CD4-positive, alpha-beta memory T cell (primary cell): ENCODE data around the gene SIPA1L3. TPM values are rescaled to one million over a fixed set of nuclear protein-coding genes. Genes with fewer than 3 reads are reported as not detected.
"Not testable (repeated sequence)": the region's sequence is repeated elsewhere in the genome, so short reads cannot be mapped to it uniquely, and the experiment has no call there.

Source experiments
- CTCF ChIA-PET: fragments of 350-600 bp; sonication (Branson Sonifier 250); formaldehyde crosslinking; loops from one replicate; lab custom pipeline; 2021; ENCODE audit warnings: inconsistent platforms; ENCODE audit not compliant: partially characterized antibody; lab: Charles Lee
- POLR2A ChIA-PET: fragments of 350-600 bp; sonication (Branson Sonifier 250); formaldehyde crosslinking; loops from one replicate; lab custom pipeline; 2021; ENCODE audit not compliant: partially characterized antibody; lab: Charles Lee
- DNase-seq, 5 donors: peaks; one replicate each; pipeline versions ENCODE4 v3.0.0 to v3.0.0-alpha.2; 2020 to 2022; ENCODE audit warnings: mixed read lengths in 1 of 5
- H3K27ac ChIP-seq: one replicate; pipeline ENCODE4 v1.7.0; 2013; ENCODE audit warnings: low read depth, low read length
- H3K27me3 ChIP-seq: 2 replicates; pipeline ENCODE4 v1.7.0; 2013; ENCODE audit warnings: mild to moderate bottlenecking, low read length, moderate library complexity; ENCODE audit not compliant: insufficient read depth
- H3K36me3 ChIP-seq: 2 replicates; pipeline ENCODE4 v1.7.0; 2013; ENCODE audit warnings: mild to moderate bottlenecking, low read length, moderate library complexity; ENCODE audit not compliant: insufficient read depth
- H3K4me1 ChIP-seq: 2 replicates; pipeline ENCODE4 v1.7.0; 2013; ENCODE audit warnings: mild to moderate bottlenecking, low read length, moderate library complexity; ENCODE audit not compliant: insufficient read depth
- H3K4me3 ChIP-seq, 2 donors: one replicate each; pipeline ENCODE4 v1.7.0; 2013; ENCODE audit warnings: low read length in 2 of 2, mild to moderate bottlenecking in 1 of 2
- H3K9me3 ChIP-seq, 2 donors: one replicate each; pipeline ENCODE4 v1.7.0; 2013; ENCODE audit warnings: low read length in 2 of 2, control low read depth in 1 of 2; ENCODE audit not compliant: control insufficient read depth in 1 of 2
- H3K27ac Mint-ChIP-seq, 7 donors: one replicate each; pipeline ENCODE4 v1.8.0; 2020 to 2021; ENCODE audit warnings: mixed read lengths in 7 of 7, mild to moderate bottlenecking in 6 of 7, inconsistent platforms in 3 of 7, moderate library complexity in 3 of 7
- H3K27me3 Mint-ChIP-seq, 2 donors: one replicate each; pipeline ENCODE4 v1.8.0; 2020 to 2021; ENCODE audit warnings: mixed read lengths in 2 of 2
- H3K36me3 Mint-ChIP-seq, 2 donors: one replicate each; pipeline ENCODE4 v1.8.0; 2020 to 2021; ENCODE audit warnings: mixed read lengths in 2 of 2, inconsistent platforms in 1 of 2, mild to moderate bottlenecking in 1 of 2
- H3K4me1 Mint-ChIP-seq, 4 donors: one replicate each; pipeline ENCODE4 v1.8.0; 2020 to 2021; ENCODE audit warnings: mixed read lengths in 4 of 4, mild to moderate bottlenecking in 1 of 4
- H3K4me3 Mint-ChIP-seq, 8 donors: one replicate each; pipeline ENCODE4 v1.8.0; 2020 to 2021; ENCODE audit warnings: mixed read lengths in 8 of 8, mild to moderate bottlenecking in 7 of 8, moderate library complexity in 6 of 8, inconsistent platforms in 3 of 8
- H3K9me3 Mint-ChIP-seq, 8 donors: one replicate each; pipeline ENCODE4 v1.8.0; 2020 to 2021; ENCODE audit warnings: mixed read lengths in 8 of 8, mild to moderate bottlenecking in 5 of 8, inconsistent platforms in 3 of 8, moderate library complexity in 1 of 8
- intact Hi-C: fragments of 100-400 bp; cut with micrococcal nuclease; formaldehyde crosslinking; loops from one replicate; pipeline ENCODE4 v1.15.1; 2023
- polyA plus RNA-seq, 2 donors: library from polyadenylated mRNA; unstranded; fragments of 300-500 nt; fragmentation: Illumina TruSeq; gene quantifications; one replicate each; pipeline ENCODE4 v1.2.3, GENCODE V29; 2021
- total RNA-seq, 2 experiments: library from RNA; stranded (reverse); gene quantifications; one replicate each; pipeline ENCODE4 v1.2.3, GENCODE V29; 2021

Gene SIPA1L3
- total RNA-seq (10 to 100 TPM; 31.8 to 35.0 TPM), polyA plus RNA-seq (1 to 10 TPM in 1 of 2 donors, under 1 TPM in 1; 0.39 to 3.8 TPM)

DNA sequence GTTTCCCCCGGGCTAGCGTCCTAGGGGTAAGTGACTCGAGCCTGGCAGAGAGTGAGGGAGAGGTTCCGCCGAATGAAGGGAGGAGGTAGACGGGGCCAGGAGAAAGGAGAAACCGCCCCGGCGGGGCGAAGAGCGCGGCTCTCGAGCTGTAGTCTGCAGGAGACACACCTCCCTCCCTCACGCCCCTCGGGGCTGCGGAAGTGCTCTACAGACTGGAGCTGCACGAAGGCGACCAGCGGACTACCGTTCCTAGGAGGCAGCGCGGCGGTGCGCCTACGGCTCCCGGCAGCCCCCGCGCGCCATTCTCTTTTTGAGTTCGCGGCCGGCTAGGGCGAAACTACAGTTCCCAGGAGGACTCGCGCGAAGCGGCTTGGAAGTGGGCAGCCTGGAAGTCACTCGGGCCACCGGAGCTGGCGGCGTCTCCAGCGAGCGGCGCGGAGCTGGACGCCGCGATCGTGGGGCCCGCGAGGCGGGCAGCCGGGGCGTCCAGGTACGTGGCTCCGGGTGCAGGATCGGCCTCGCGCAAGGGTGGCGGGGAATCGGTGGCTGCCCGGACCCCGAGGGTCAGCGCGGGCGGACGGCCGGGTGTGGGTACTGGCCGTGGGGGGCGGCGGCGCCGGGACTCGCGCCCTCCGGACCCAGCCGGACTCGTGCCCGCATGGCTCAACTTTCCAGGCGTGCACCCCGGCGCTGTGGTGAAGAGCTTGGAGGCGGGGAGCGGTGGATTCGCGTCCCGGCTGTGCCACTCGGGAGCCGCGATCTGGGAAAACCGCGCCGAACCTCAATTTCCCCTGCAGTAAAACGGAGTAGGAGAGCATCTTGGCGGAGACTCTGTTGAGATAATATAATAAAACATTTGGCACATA is at the start of gene SIPA1L3:
Gene SIPA1L3 (plus strand): TSS at position 340 of the 866 bp plus-strand sequence. CDS start 174,358 bp downstream, outside the sequence.
- Histone ChIP-seq H3K27me3 (no peaks in the 10 kb centered on the region), H3K9me3 (no peaks in the 10 kb centered on the region), H3K4me3 (peak within 1 kb of the TSS; percentile 63 to 96), H3K27ac (peak within 1 kb of the TSS; percentile 71), H3K4me1 (peaks cover 22% of the 10 kb centered on the region), H3K36me3 (no peaks in the 10 kb centered on the region)
- CTCF ChIA-PET = interaction anchor here (0.6 to 2.9 kb wide), 13 partner anchors 10 to 429 kb away, joined by 3 to 18 read pairs (median 4); partner anchors contain the start of genes CATSPERG, ZNF540 and ZNF571
- peak; percentile 89 to 92 (median 90) for DNase-seq
- H3K36me3 Mint-ChIP-seq = peaks cover 0 to 8% of the 10 kb centered on the region in 2 donors
- intact Hi-C loops = loop anchor here (1.0 to 10.0 kb wide), 8 partner anchors 142 to 1692 kb away; partner anchors contain the start of genes KCNK6, MRPS12, PSMD8 and SARS2
- H3K4me1 Mint-ChIP-seq = peaks cover 16 to 36% (median 25%) of the 10 kb centered on the region in 4 donors
- H3K27me3 Mint-ChIP-seq = no peaks in the 10 kb centered on the region
- H3K4me3 Mint-ChIP-seq = peak within 1 kb of the TSS; percentile 92 to 96 (median 93)
- POLR2A ChIA-PET = interaction anchor here (0.8 to 3.0 kb wide), 14 partner anchors 9 to 1058 kb away, joined by 3 to 28 read pairs (median 5); partner anchors contain the start of genes CATSPERG, FAM98C, PSMD8 and SPINT2
- no peaks in the 10 kb centered on the region for H3K9me3 Mint-ChIP-seq
- peak within 1 kb of the TSS; percentile 86 to 95 (median 91) for H3K27ac Mint-ChIP-seq

DNA sequence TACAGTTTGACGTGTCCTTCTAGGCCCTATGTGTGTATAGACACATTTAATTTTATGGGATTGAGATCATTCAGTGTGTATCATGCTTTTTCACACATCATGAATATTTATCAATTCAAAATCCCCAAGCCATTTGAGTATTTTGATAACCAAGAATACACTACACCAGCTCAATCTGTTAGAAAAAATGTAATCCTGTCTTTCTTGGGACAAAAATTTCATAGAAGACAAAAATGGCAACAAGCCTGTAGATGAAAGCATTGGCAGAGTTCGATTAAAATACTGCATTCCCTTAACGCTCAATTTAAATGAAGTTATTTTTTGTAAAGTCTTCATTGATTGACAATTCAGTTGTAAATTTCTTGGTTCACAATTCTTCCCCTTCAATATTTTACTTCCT is 42.5 kb upstream of the SIPA1L3 start:
- Histone ChIP-seq H3K4me1 (no peaks in the 10 kb centered on the region), H3K9me3 (no peaks in the 10 kb centered on the region), H3K36me3 (no peaks in the 10 kb centered on the region), H3K4me3 (no peak overlapping the region), H3K27me3 (no peaks in the 10 kb centered on the region), H3K27ac (no peak overlapping the region)
- H3K36me3 Mint-ChIP-seq = no peaks in the 10 kb centered on the region
- ChIA-PET POLR2A (no interaction called here), CTCF (no interaction called here)
- H3K9me3 Mint-ChIP-seq = peaks cover 0 to 5% (median under 1%) of the 10 kb centered on the region in 8 donors
- H3K4me3 Mint-ChIP-seq = no peak overlapping the region
- peaks cover 3% of the 10 kb centered on the region in 2 donors for H3K27me3 Mint-ChIP-seq
- H3K4me1 Mint-ChIP-seq = no peaks in the 10 kb centered on the region
- intact Hi-C loops = no loop called here
- no peak for DNase-seq
- no peak overlapping the region for H3K27ac Mint-ChIP-seq

GRCh38 chr19:37865930-37866329 is 41.1 kb upstream of the SIPA1L3 start:
- H3K27ac Mint-ChIP-seq, H3K27me3 Mint-ChIP-seq, intact Hi-C loops: not testable (repeated sequence)

GRCh38 chr19:37867831-37868230 is 39.2 kb upstream of the SIPA1L3 start:
- H3K4me1 Mint-ChIP-seq = no peaks in the 10 kb centered on the region
- no peak overlapping the region for H3K27ac ChIP-seq
- H3K4me3 Mint-ChIP-seq = no peak overlapping the region
- H3K4me3 ChIP-seq = no peak overlapping the region
- no peaks in the 10 kb centered on the region for H3K36me3 Mint-ChIP-seq
- no peaks in the 10 kb centered on the region for H3K27me3 ChIP-seq
- ChIA-PET POLR2A (no interaction called here), CTCF (no interaction called here)
- DNase-seq = no peak
- H3K27ac Mint-ChIP-seq = no peak overlapping the region
- peaks cover 5 to 8% of the 10 kb centered on the region in 2 donors for H3K27me3 Mint-ChIP-seq
- H3K36me3 ChIP-seq = no peaks in the 10 kb centered on the region
- H3K9me3 ChIP-seq = no peaks in the 10 kb centered on the region
- intact Hi-C loops = no loop called here
- no peaks in the 10 kb centered on the region for H3K4me1 ChIP-seq
- H3K9me3 Mint-ChIP-seq = peaks cover 0 to 8% (median 5%) of the 10 kb centered on the region in 8 donors

More at GRCh38 chr19:37865930-37866329, 41.1 kb upstream of the SIPA1L3 start:
- H3K36me3 ChIP-seq, POLR2A ChIA-PET, H3K4me1 ChIP-seq, DNase-seq, CTCF ChIA-PET, H3K9me3 ChIP-seq, H3K9me3 Mint-ChIP-seq, H3K4me1 Mint-ChIP-seq, H3K27ac ChIP-seq, H3K4me3 ChIP-seq, H3K4me3 Mint-ChIP-seq, H3K27me3 ChIP-seq, H3K36me3 Mint-ChIP-seq: not testable (repeated sequence)

DNA sequence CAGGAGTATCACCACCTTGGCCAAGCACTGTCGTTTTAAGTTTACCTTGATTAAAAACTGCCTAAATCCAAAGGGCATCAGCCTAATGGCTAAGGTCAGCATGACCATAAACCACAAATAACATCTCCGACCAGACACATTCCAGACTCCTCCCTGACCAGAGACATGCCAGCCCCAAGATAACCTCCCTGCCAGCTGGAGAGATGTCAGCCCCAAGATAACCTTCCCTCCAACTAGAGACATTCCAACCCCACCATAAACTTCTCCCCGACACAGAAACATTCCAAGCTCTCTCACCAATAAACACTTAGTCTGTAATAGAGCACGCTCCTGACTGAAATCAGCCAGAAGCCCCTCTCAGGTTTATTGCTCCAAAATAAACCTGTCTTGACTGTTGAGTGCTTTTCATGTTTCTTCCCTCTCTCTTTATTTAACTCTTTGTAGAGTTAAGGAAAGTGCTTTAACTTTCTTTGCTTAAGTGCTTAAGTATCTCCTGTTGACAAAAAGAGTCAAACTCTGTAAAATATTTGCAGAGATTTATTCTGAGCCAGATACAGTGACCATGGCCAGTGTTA is 37.2 kb upstream of the SIPA1L3 start:
- peaks cover 0 to 10% (median 5%) of the 10 kb centered on the region in 8 donors for H3K9me3 Mint-ChIP-seq
- Histone ChIP-seq H3K27ac (no peak overlapping the region), H3K27me3 (no peaks in the 10 kb centered on the region), H3K4me1 (no peaks in the 10 kb centered on the region), H3K36me3 (no peaks in the 10 kb centered on the region), H3K4me3 (no peak overlapping the region), H3K9me3 (no peaks in the 10 kb centered on the region)
- H3K36me3 Mint-ChIP-seq = no peaks in the 10 kb centered on the region
- DNase-seq = no peak
- intact Hi-C loops = no loop called here
- H3K27ac Mint-ChIP-seq = no peak overlapping the region
- ChIA-PET POLR2A (no interaction called here), CTCF (no interaction called here)
- peaks cover 5 to 9% of the 10 kb centered on the region in 2 donors for H3K27me3 Mint-ChIP-seq
- H3K4me1 Mint-ChIP-seq = no peaks in the 10 kb centered on the region
- no peak overlapping the region for H3K4me3 Mint-ChIP-seq

DNA sequence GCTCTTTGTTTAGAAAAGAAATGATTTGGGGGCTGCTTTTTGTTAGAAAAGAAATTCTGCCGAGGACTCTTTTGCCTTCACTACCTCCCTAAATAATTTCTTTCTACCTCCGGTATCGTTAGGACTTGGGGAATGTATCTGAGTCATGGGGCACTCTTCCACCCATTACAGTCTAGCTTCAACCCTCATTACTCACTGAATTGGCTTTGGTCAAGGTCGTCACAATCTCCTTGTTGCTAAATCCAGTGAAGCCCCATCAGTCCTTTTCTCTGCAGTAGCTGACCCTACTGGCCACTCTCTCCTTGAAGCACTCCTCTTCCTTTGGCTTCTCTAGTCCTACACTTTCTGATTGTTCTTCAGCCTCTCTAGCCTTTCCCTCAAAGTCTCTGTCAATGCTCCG is 34.6 kb upstream of the SIPA1L3 start:
- no peaks in the 10 kb centered on the region for H3K36me3 Mint-ChIP-seq
- Histone ChIP-seq H3K4me1 (no peaks in the 10 kb centered on the region), H3K4me3 (no peak overlapping the region), H3K27ac (no peak overlapping the region), H3K27me3 (no peaks in the 10 kb centered on the region), H3K9me3 (no peaks in the 10 kb centered on the region), H3K36me3 (no peaks in the 10 kb centered on the region)
- H3K27ac Mint-ChIP-seq = no peak overlapping the region
- POLR2A ChIA-PET = no interaction called here
- CTCF ChIA-PET = no interaction called here
- peaks cover 0 to 12% (median 5%) of the 10 kb centered on the region in 8 donors for H3K9me3 Mint-ChIP-seq
- intact Hi-C loops = no loop called here
- H3K4me1 Mint-ChIP-seq = no peaks in the 10 kb centered on the region
- no peak overlapping the region for H3K4me3 Mint-ChIP-seq
- no peak for DNase-seq
- H3K27me3 Mint-ChIP-seq = peaks cover 3 to 6% of the 10 kb centered on the region in 2 donors

- POLR2A ChIA-PET = no interaction called here
These were observed 32.2 kb upstream of the SIPA1L3 start for GRCh38 chr19:37874784-37875183.

More at GRCh38 chr19:37874784-37875183, 32.2 kb upstream of the SIPA1L3 start:
- no peaks in the 10 kb centered on the region for H3K36me3 Mint-ChIP-seq
- no peak overlapping the region for H3K27ac Mint-ChIP-seq
- peaks cover 3 to 5% of the 10 kb centered on the region in 2 donors for H3K27me3 Mint-ChIP-seq
- CTCF ChIA-PET = no interaction called here
- H3K4me3 Mint-ChIP-seq = no peak overlapping the region
- H3K27me3 ChIP-seq = no peaks in the 10 kb centered on the region
- no peak overlapping the region for H3K4me3 ChIP-seq
- no peak overlapping the region for H3K27ac ChIP-seq
- H3K9me3 ChIP-seq = no peaks in the 10 kb centered on the region
- DNase-seq = no peak
- H3K4me1 ChIP-seq = no peaks in the 10 kb centered on the region
- no peaks in the 10 kb centered on the region for H3K36me3 ChIP-seq
- intact Hi-C loops = no loop called here
- peaks cover 0 to 8% (median 3%) of the 10 kb centered on the region in 8 donors for H3K9me3 Mint-ChIP-seq
- no peaks in the 10 kb centered on the region for H3K4me1 Mint-ChIP-seq
